ENCODE results near the gene MARCHF3. TPM values are rescaled to one million over a fixed set of nuclear protein-coding genes. Genes with fewer than 3 reads are reported as not detected.
"Not testable (repeated sequence)": the region's sequence is repeated elsewhere in the genome, so short reads cannot be mapped to it uniquely, and the experiment has no call there.

Gene MARCHF3
- total and polyA plus RNA-seq, 5 experiments from 2014 or later = 3.4 to 12.7 (median 9.3) TPM

DNA sequence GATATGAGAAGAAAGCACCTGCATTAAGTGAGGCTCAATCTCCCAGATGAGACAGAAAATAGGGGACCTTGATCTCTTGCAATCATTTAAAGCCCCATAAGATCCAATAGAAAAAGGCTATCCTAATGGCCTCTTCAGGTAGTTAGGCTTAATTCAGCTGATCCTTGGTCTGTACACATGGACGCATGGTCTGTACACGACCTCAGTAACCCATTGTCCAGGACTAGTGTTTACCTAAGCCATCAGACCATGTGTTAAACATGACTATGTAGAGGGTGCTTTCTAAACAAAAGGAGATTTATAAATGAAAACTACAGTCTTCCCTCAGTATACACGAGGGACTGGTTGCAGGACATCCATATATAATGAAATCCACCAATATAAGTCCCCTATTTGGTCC lies 7.5 kb downstream of the MARCHF3 start:
- ATAC-seq (no peak), DNase-seq (no peak)
- Mint-ChIP-seq H3K4me1 (peaks cover 5 to 16% (median 8%) of the 10 kb centered on the region in 4 donors), H3K4me3 (no peak overlapping the region), H3K36me3 (no peaks in the 10 kb centered on the region), H3K27ac (no peak overlapping the region), H3K9me3 (no peaks in the 10 kb centered on the region), H3K27me3 (no peaks in the 10 kb centered on the region)
- POLR2A ChIA-PET = no interaction called here

GRCh38 chr5:127019928-127020327 lies 10.4 kb downstream of the MARCHF3 start:
- no peak overlapping the region for H3K27ac Mint-ChIP-seq
- no peak for DNase-seq
- peaks cover 0 to 2% (median 0%) of the 10 kb centered on the region in 5 donors for H3K27me3 Mint-ChIP-seq
- no peak overlapping the region for H3K4me3 Mint-ChIP-seq
- POLR2A ChIA-PET = no interaction called here
- no peak for ATAC-seq
- H3K4me1 Mint-ChIP-seq = peaks cover 0 to 16% (median 4%) of the 10 kb centered on the region in 4 donors
- H3K36me3 Mint-ChIP-seq = peaks cover 0 to 2% (median 0%) of the 10 kb centered on the region in 3 donors
- peaks cover 0 to 3% (median 0%) of the 10 kb centered on the region in 9 donors for H3K9me3 Mint-ChIP-seq

- H3K27me3 Mint-ChIP-seq, H3K27ac Mint-ChIP-seq, DNase-seq, H3K36me3 Mint-ChIP-seq, POLR2A ChIA-PET, ATAC-seq, H3K9me3 Mint-ChIP-seq, H3K4me3 Mint-ChIP-seq: not testable (repeated sequence)
- H3K4me1 Mint-ChIP-seq = peaks cover 9 to 41% (median 10%) of the 10 kb centered on the region in 4 donors
Observed at GRCh38 chr5:127016722-127017121, 13.6 kb downstream of the MARCHF3 start.

DNA sequence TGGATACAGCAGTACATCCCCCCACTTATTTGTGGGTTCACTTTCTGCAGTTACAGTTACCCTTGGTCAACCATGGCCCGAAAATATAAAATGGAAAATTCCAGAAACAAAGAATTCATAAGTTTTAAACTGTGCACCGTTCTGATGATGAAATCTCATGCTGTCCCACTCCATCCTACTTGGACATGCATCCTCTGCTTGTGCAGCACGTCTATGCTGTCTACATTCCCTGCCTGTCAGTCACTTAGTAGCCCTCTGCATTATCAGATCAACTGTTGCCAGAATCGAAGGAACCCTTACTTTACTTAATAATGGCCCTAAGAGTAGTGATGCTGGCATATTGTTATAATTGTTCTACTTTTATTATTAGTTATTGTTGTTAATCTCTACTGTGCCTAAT lies 14.6 kb downstream of the MARCHF3 start:
- peak overlapping the region in 1 of 10 donors; percentile 55 for H3K27ac Mint-ChIP-seq
- peaks cover 0 to 3% (median 0%) of the 10 kb centered on the region in 9 donors for H3K9me3 Mint-ChIP-seq
- H3K27me3 Mint-ChIP-seq = peaks cover 0 to 2% (median 0%) of the 10 kb centered on the region in 5 donors
- peaks cover 9 to 46% (median 11%) of the 10 kb centered on the region in 4 donors for H3K4me1 Mint-ChIP-seq
- ATAC-seq (no peak), DNase-seq (no peak)
- H3K36me3 Mint-ChIP-seq = peaks cover 0 to 2% (median 0%) of the 10 kb centered on the region in 3 donors
- no peak overlapping the region for H3K4me3 Mint-ChIP-seq
- POLR2A ChIA-PET = interaction anchor here (1.4 kb wide), 1 partner anchor 26 kb away, joined by 3 read pairs; no protein-coding TSS in a partner anchor

- Mint-ChIP-seq H3K4me3 (no peak overlapping the region), H3K36me3 (peaks cover 0 to 2% (median 0%) of the 10 kb centered on the region in 3 donors), H3K27me3 (peaks cover 0 to 2% (median 0%) of the 10 kb centered on the region in 5 donors), H3K27ac (no peak overlapping the region), H3K9me3 (peaks cover 0 to 4% (median 0%) of the 10 kb centered on the region in 9 donors), H3K4me1 (peaks cover 8 to 42% (median 9%) of the 10 kb centered on the region in 4 donors)
- POLR2A ChIA-PET = interaction anchor here (1.4 kb wide), 1 partner anchor 25 kb away, joined by 3 read pairs; no protein-coding TSS in a partner anchor
- ATAC-seq = no peak
- DNase-seq = no peak
Observed at GRCh38 chr5:127014573-127014972, 15.8 kb downstream of the MARCHF3 start.

DNA sequence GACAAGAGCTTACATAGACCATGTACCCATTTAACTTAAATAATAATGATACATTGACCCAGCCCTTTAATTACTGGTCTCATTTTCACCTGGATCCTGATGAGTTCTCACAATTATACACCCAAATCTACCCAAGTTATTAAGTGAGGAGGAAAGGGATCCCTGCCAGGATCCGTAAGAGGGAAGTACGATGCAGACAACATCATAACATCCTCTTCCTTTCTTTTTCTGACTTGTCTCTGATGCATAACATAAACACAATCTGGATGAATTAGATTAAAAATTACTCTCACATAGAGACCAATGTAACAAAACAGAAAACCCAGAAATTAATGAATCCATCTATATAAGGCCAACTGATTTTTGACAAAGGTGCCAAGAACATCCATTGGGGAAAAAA lies 17.0 kb downstream of the MARCHF3 start:
- H3K36me3 Mint-ChIP-seq = peaks cover 0 to 2% (median 0%) of the 10 kb centered on the region in 3 donors
- peak overlapping the region in 1 of 10 donors; percentile 17 for H3K4me3 Mint-ChIP-seq
- no peak for ATAC-seq
- DNase-seq = no peak
- H3K27me3 Mint-ChIP-seq = peaks cover 0 to 2% (median 0%) of the 10 kb centered on the region in 5 donors
- peaks cover 8 to 38% (median 9%) of the 10 kb centered on the region in 4 donors for H3K4me1 Mint-ChIP-seq
- peaks cover 0 to 4% (median 0%) of the 10 kb centered on the region in 9 donors for H3K9me3 Mint-ChIP-seq
- H3K27ac Mint-ChIP-seq = no peak overlapping the region
- POLR2A ChIA-PET = no interaction called here

DNA sequence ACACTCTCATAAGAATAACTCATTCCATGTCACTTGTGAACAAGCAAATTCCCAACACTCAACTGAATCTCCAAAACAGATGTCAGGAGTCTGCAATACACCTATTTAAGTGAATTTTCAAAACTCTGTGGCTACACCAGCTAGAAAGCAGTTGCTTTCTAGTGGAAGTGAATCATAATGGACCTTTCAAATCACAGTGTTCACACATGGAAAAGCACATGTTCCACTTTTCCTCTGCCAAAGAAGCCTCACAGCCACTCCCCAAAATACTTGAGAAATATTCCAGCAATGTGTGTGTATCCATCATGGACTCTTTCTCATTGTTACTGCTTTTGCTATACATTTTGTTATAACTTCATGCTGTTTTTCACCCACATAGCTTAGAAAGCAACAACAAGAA lies 17.4 kb downstream of the MARCHF3 start:
- DNase-seq (no peak), ATAC-seq (no peak)
- POLR2A ChIA-PET = no interaction called here
- Mint-ChIP-seq H3K36me3 (peaks cover 0 to 2% (median 0%) of the 10 kb centered on the region in 3 donors), H3K4me3 (peak overlapping the region in 1 of 10 donors; percentile 17), H3K27ac (no peak overlapping the region), H3K27me3 (peaks cover 0 to 2% (median 0%) of the 10 kb centered on the region in 5 donors), H3K9me3 (peaks cover 0 to 4% (median 0%) of the 10 kb centered on the region in 9 donors), H3K4me1 (peaks cover 8 to 38% (median 9%) of the 10 kb centered on the region in 4 donors)

DNA sequence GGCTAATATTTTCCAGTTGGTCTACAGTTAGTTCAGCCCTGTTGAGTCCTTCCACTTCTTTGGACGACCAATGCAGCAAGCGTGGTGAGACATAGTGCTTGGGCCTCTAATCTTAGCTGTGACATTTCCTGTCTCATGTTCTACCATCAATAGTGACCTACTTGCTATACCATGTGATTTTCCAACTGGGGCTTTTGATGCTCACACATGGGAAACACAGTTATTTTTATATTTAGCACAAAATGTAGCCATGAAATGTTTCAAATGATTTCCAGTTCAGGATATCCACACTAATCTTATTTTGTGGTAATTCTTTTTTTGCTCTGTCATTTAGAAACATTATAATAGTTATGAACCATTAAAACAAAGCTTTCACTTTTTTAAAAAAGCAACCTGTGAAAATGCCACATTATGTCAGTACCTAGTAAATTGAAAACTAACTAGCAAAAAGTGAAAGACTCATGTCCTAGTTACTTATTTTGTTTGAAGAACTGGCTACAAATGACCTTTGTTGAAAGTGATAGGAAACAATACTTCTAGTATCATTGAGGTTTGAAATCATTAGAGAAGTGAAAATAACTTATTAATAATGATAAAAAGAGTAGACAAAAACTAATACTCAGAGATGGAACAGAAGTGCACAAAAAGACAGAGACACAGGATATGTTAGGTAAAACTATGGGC lies 18.3 kb downstream of the MARCHF3 start:
- ATAC-seq = peak in 1 of 2 donors; percentile 42
- peaks cover 0 to 2% (median 0%) of the 10 kb centered on the region in 5 donors for H3K27me3 Mint-ChIP-seq
- peaks cover 0 to 2% (median 0%) of the 10 kb centered on the region in 3 donors for H3K36me3 Mint-ChIP-seq
- no peak overlapping the region for H3K4me3 Mint-ChIP-seq
- POLR2A ChIA-PET = no interaction called here
- no peak for DNase-seq
- H3K4me1 Mint-ChIP-seq = peaks cover 8 to 38% (median 9%) of the 10 kb centered on the region in 4 donors
- peaks cover 0 to 4% (median 0%) of the 10 kb centered on the region in 9 donors for H3K9me3 Mint-ChIP-seq
- H3K27ac Mint-ChIP-seq = no peak overlapping the region

DNA sequence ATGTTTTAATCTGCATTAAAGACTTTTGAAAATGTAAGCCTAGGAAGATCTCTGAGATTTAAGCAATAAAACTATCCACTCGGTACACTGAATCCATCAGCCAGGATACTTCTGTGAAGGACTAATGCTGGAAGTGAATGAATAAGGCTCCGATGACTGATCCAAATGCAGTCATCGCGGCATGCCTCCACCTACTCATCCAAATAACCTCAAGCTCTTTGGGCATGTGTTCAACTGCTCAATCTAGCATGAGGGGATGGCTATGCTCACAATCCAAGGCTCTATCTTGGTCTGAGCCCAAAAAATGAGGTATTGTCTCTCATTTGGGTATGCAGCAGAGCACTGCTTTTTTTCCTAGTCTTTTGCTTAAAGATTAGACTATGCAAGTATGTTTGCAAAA lies 19.2 kb downstream of the MARCHF3 start:
- DNase-seq (no peak), ATAC-seq (no peak)
- Mint-ChIP-seq H3K4me3 (no peak overlapping the region), H3K36me3 (no peaks in the 10 kb centered on the region), H3K27me3 (no peaks in the 10 kb centered on the region), H3K4me1 (peaks cover 6 to 47% (median 11%) of the 10 kb centered on the region in 4 donors), H3K27ac (no peak overlapping the region), H3K9me3 (peaks cover 0 to 4% (median 0%) of the 10 kb centered on the region in 9 donors)
- POLR2A ChIA-PET = interaction anchor here (0.6 kb wide), 1 partner anchor 161 kb away, joined by 3 read pairs; no protein-coding TSS in a partner anchor

GRCh38 chr5:127010362-127010761 lies 20.0 kb downstream of the MARCHF3 start:
- no peak overlapping the region for H3K27ac Mint-ChIP-seq
- ATAC-seq = no peak
- H3K4me3 Mint-ChIP-seq = no peak overlapping the region
- no peaks in the 10 kb centered on the region for H3K27me3 Mint-ChIP-seq
- H3K4me1 Mint-ChIP-seq = peaks cover 6 to 46% (median 11%) of the 10 kb centered on the region in 4 donors
- H3K36me3 Mint-ChIP-seq = no peaks in the 10 kb centered on the region
- POLR2A ChIA-PET = no interaction called here
- H3K9me3 Mint-ChIP-seq = peaks cover 0 to 4% (median 0%) of the 10 kb centered on the region in 9 donors
- DNase-seq = no peak

- POLR2A ChIA-PET = no interaction called here
Observed at GRCh38 chr5:127009784-127010183, 20.6 kb downstream of the MARCHF3 start.

DNA sequence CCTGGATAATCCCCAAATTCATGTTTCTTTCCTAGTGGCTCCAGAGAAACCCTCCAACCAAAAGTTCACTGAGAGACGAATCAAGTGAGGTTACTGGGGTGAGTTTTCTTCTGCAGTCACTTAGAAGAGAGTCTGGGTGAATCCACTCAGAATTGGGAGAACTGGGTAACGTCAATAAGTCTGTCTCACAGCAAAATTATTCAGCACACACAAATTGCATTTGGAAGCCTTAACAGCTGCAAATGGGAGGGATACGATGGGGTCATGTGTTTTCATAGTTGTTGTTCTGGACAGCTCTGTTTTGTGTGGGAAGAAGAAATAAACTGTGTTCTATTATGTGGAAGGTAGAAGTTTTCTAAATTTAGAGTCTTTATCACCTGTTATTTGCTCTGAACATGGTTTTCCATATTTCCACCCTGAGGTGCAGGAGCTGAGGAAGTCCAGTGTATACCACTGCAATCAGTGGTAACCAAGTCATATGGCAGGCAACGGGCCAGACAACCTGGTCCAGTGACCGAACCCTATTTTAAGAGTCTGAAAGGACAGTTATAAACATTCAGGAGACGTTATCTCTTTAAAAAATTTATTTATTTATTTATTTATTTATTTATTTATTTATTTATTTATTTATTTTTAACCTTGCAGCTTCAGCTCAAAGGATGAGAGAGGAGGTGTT lies 21.9 kb downstream of the MARCHF3 start:
- POLR2A ChIA-PET = no interaction called here
- Mint-ChIP-seq H3K4me1 (peaks cover under 1 to 43% (median 10%) of the 10 kb centered on the region in 4 donors), H3K36me3 (no peaks in the 10 kb centered on the region), H3K9me3 (peaks cover 0 to 4% (median 0%) of the 10 kb centered on the region in 9 donors), H3K27ac (peak overlapping the region in 1 of 10 donors; percentile 4), H3K27me3 (no peaks in the 10 kb centered on the region), H3K4me3 (no peak overlapping the region)
- ATAC-seq (no peak), DNase-seq (no peak)

More at GRCh38 chr5:127009784-127010183, 20.6 kb downstream of the MARCHF3 start:
- Mint-ChIP-seq H3K4me3 (no peak overlapping the region), H3K4me1 (peaks cover 3 to 44% (median 11%) of the 10 kb centered on the region in 4 donors), H3K27ac (no peak overlapping the region), H3K27me3 (no peaks in the 10 kb centered on the region), H3K9me3 (peaks cover 0 to 4% (median 0%) of the 10 kb centered on the region in 9 donors), H3K36me3 (no peaks in the 10 kb centered on the region)
- ATAC-seq (no peak), DNase-seq (no peak)

GRCh38 chr5:127007522-127007921 lies 22.8 kb downstream of the MARCHF3 start:
- Mint-ChIP-seq H3K4me1 (peaks cover 0 to 36% (median 4%) of the 10 kb centered on the region in 4 donors), H3K9me3 (peaks cover 0 to 4% (median 0%) of the 10 kb centered on the region in 9 donors), H3K27ac (no peak overlapping the region), H3K4me3 (no peak overlapping the region), H3K27me3 (no peaks in the 10 kb centered on the region), H3K36me3 (peaks cover 0 to 3% (median 0%) of the 10 kb centered on the region in 3 donors)
- no peak for DNase-seq
- POLR2A ChIA-PET = no interaction called here
- ATAC-seq = no peak

Data from naive thymus-derived CD8-positive, alpha-beta T cell (primary cell).